Fibroblast of mammary gland (primary cell): Measurements from ENCODE around the gene DCLK3.

Experiments
- DNase-seq: peaks from one replicate; pipeline ENCODE4 v3.0.0-alpha.2; 2010; ENCODE audit warnings: low read depth
- H3K4me3 ChIP-seq: 2 replicates; pipeline ENCODE4 v1.5.1; 2011; ENCODE audit warnings: low read depth, mild to moderate bottlenecking, low read length, moderate library complexity; ENCODE audit not compliant: control insufficient read depth
- CTCF ChIP-seq: conservative IDR thresholded peaks from 2 replicates; pipeline ENCODE4 v1.5.1; 2011; ENCODE audit warnings: low read depth, low read length, inconsistent platforms; ENCODE audit not compliant: control insufficient read depth, insufficient read depth

DCLK3 gene

GRCh38 chr3:36769926-36770325, 5.6 kb upstream of the DCLK3 start:
- no peak for TF ChIP-seq CTCF
- H3K4me3 ChIP-seq = no peak overlapping the region
- no peak for DNase-seq

GRCh38 chr3:36765104-36765503, 751 bp upstream of the DCLK3 start:
- DNase-seq = no peak
- no peak for TF ChIP-seq CTCF
- H3K4me3 ChIP-seq = no peak overlapping the region

DNA sequence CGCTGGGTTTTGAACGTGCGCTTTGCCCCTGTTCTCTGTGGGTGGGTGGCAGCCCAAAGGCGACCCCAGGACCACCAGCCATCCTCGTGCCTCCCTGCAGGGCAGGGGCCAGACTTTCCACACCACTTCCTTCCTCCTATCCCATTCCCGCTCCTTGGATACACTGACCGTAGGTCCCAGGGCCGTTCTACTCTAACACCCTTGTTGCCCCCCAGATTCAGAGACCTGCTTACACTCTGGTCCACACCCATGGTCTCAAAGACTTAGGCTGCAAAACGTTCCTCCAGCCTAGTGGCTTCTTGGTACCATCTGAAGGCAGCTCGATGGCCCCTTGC, 318 bp upstream of the DCLK3 start:
- no peak for DNase-seq
- H3K4me3 ChIP-seq = no peak overlapping the region
- TF ChIP-seq CTCF = no peak

- no peak for DNase-seq
- TF ChIP-seq CTCF = no peak
- H3K4me3 ChIP-seq = no peak overlapping the region
These were observed 1.2 kb downstream of the DCLK3 start for GRCh38 chr3:36762918-36763849.

DNA sequence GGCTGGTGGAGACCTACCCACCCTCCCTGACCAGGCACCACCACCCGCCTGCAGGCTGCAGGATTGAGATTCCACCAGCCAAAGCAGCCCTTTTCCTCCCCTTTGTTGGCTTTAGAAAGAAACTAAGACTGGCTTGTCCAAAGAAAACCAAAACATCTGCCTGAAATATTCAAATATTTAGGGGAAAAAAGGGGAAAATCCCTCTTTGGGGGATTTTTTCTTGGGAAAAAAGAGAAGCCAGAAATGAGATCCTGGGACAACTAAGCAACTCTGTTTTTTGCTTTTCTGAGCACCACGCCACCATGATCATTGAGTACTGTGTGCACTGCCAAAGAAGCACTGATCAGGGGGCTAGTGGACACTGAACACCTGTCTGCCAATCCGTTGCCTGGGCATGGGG, 2.6 kb downstream of the DCLK3 start:
- TF ChIP-seq CTCF = no peak
- no peak overlapping the region for H3K4me3 ChIP-seq
- DNase-seq = no peak

- H3K4me3 ChIP-seq = no peak overlapping the region
- no peak for TF ChIP-seq CTCF
- DNase-seq = no peak
These were observed 8.1 kb downstream of the DCLK3 start for GRCh38 chr3:36756269-36756668.
